NCI-H1092 treated with DMSO at 0.1 percent for 48 hours (cell line): ENCODE data around the gene PREX1.
A peak's percentile ranks its signal among the peaks of the same experiment; 100 is the strongest.

Source experiments
- DNase-seq: peaks from one replicate; lab custom pipeline; 2025; lab: John Stamatoyannopoulos, UW

The PREX1 gene

GRCh38 chr20:48794816-48795457 lies 32.9 kb downstream of the PREX1 start:
- no peak for DNase-seq

GRCh38 chr20:48794360-48794759 lies 33.4 kb downstream of the PREX1 start:
- DNase-seq: no peak

GRCh38 chr20:48793776-48794175 lies 34.0 kb downstream of the PREX1 start:
- no peak for DNase-seq

- DNase-seq: no peak
Measured at GRCh38 chr20:48791666-48792071, 36.1 kb downstream of the PREX1 start.

GRCh38 chr20:48791014-48791413 lies 36.8 kb downstream of the PREX1 start:
- peak; percentile 85 for DNase-seq

- DNase-seq: no peak
Measured at GRCh38 chr20:48790473-48791003, 37.3 kb downstream of the PREX1 start.

- no peak for DNase-seq
Measured at GRCh38 chr20:48789781-48790472, 37.9 kb downstream of the PREX1 start.

GRCh38 chr20:48789185-48789668 lies 38.6 kb downstream of the PREX1 start:
- no peak for DNase-seq

- DNase-seq: no peak
Measured at GRCh38 chr20:48788486-48789072, 39.2 kb downstream of the PREX1 start.

- DNase-seq: no peak
Measured at GRCh38 chr20:48787861-48788375, 39.9 kb downstream of the PREX1 start.

GRCh38 chr20:48786951-48787705 lies 40.7 kb downstream of the PREX1 start:
- DNase-seq: no peak

GRCh38 chr20:48785801-48786200 lies 42.0 kb downstream of the PREX1 start:
- DNase-seq: no peak

GRCh38 chr20:48785256-48785655 lies 42.5 kb downstream of the PREX1 start:
- no peak for DNase-seq

GRCh38 chr20:48784273-48784641 lies 43.5 kb downstream of the PREX1 start:
- no peak for DNase-seq

GRCh38 chr20:48783533-48784272 lies 44.1 kb downstream of the PREX1 start:
- DNase-seq: no peak

GRCh38 chr20:48782901-48783308 lies 44.9 kb downstream of the PREX1 start:
- DNase-seq: no peak

- no peak for DNase-seq
Measured at GRCh38 chr20:48782053-48782452, 45.7 kb downstream of the PREX1 start.

- no peak for DNase-seq
Measured at GRCh38 chr20:48781634-48782033, 46.2 kb downstream of the PREX1 start.

- no peak for DNase-seq
Measured at GRCh38 chr20:48779435-48779834, 48.4 kb downstream of the PREX1 start.

GRCh38 chr20:48777821-48778220 lies 50.0 kb downstream of the PREX1 start:
- DNase-seq: no peak

GRCh38 chr20:48777005-48777404 lies 50.8 kb downstream of the PREX1 start:
- DNase-seq: no peak
